ENCODE data around the gene RNF214.

DNA sequence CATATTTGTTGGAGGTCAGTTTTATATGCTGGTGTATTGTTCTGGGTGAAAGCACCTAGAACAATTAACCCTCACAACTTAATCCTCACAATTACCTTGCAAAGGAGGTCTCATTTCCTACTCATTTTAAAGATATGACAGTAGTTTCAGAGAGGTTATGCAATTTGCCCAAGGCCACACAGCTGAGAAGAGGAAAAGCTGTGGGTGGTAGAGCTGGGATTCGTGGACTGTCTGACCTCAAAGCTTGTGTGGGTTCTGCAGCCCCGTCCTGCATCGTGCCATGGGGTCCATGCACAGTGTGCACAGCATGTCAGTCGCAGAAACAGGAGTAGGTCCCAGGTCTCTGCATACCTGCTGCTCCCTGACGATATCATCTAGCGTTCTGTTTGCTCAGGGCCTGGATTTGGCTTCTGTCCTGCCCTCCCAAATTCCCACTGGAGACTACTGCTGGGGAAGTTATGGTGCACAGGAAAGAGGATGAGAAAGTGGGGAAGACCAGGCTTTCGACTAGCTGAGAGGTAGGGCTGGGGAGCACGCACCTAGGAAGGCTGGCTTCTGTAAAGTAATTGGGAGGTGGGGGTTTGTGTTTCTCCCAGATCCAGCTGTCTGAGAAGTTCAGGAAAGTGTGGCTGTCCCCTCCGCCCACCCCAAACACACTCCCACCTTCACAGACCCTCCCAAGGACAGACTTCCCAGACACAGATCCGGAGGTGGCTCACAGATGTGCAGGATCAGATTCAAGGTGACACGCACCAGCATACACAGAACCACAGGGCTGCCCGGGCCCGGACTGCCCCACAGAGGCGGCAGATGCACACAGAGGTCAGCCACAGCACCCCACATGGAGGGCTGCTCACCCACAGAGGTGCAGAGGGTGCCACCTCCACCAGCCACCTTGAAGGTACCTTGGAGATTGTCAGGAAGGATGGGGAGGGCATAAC lies 81.6 kb downstream of the RNF214 start:
- TF ChIP-seq, protein P1, sequence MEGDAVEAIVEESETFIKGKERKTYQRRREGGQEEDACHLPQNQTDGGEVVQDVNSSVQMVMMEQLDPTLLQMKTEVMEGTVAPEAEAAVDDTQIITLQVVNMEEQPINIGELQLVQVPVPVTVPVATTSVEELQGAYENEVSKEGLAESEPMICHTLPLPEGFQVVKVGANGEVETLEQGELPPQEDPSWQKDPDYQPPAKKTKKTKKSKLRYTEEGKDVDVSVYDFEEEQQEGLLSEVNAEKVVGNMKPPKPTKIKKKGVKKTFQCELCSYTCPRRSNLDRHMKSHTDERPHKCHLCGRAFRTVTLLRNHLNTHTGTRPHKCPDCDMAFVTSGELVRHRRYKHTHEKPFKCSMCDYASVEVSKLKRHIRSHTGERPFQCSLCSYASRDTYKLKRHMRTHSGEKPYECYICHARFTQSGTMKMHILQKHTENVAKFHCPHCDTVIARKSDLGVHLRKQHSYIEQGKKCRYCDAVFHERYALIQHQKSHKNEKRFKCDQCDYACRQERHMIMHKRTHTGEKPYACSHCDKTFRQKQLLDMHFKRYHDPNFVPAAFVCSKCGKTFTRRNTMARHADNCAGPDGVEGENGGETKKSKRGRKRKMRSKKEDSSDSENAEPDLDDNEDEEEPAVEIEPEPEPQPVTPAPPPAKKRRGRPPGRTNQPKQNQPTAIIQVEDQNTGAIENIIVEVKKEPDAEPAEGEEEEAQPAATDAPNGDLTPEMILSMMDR (conservative IDR thresholded peaks at IDR 0.05; ENCODE audit: low read depth, low read length): no peak
- TF ChIP-seq EZH2 (IDR thresholded peaks at IDR 0.05; ENCODE audit: borderline replicate concordance, low read depth, low read length, poor library complexity, severe bottlenecking): no peak
